Measurements from ENCODE around the gene MMP11. TPM values are rescaled to one million over a fixed set of nuclear protein-coding genes. Genes with fewer than 3 reads are reported as not detected.

Gene MMP11
- polyA plus RNA-seq, 1 of the 3 experiments (the other 2 are of a cell fraction), result 64.4 TPM

- no peak overlapping the region for H3K4me2 ChIP-seq
- no peak overlapping the region for H3K4me3 ChIP-seq (ENCODE audit: low read depth in 2 of 2, low read length in 1 of 2)
- peaks cover 0 to 44% of the 10 kb centered on the region in 2 experiments; a peak in 2 of 4 replicates for H3K4me1 ChIP-seq (ENCODE audit: control insufficient read depth in 1 of 2, insufficient read depth in 2 of 2, low read depth in 1 of 2, low read length in 1 of 2)
- H3K9me3 ChIP-seq, result no peaks in the 10 kb centered on the region
- H4K20me1 ChIP-seq (ENCODE audit: insufficient read depth), result peaks cover 56% of the 10 kb centered on the region
- H3K9me2 ChIP-seq, result no peaks in the 10 kb centered on the region
- ChIA-PET POLR2A (interaction anchor here (0.8 kb wide), 1 partner anchor 60 kb away, joined by 3 read pairs; no protein-coding TSS in a partner anchor), CTCF (interaction anchor here (1.1 to 5.3 kb wide), 11 partner anchors 12 to 68 kb away, joined by 3 to 36 read pairs (median 4); partner anchors contain the start of genes CHCHD10 and SLC2A11)
- H3K27me3 ChIP-seq (ENCODE audit: insufficient read depth), result no peaks in the 10 kb centered on the region
- no peak for TF ChIP-seq CTCF (IDR thresholded peaks at IDR 0.05)
- no peak for TF ChIP-seq REST (IDR thresholded peaks at IDR 0.05; ENCODE audit: low read depth, low read length)
- TF ChIP-seq ELF1 (IDR thresholded peaks at IDR 0.05), result no peak
- TF ChIP-seq CHD2 (IDR thresholded peaks at IDR 0.05; ENCODE audit: low read length, partially characterized antibody), result no peak
- TF ChIP-seq MAX (IDR thresholded peaks at IDR 0.05; ENCODE audit: low read depth), result no peak
- TF ChIP-seq EP300 (IDR thresholded peaks at IDR 0.05; ENCODE audit: borderline replicate concordance in 1 of 2, low read depth in 1 of 2, low read length in 1 of 2), result no peak
- TF ChIP-seq SMC3 (IDR thresholded peaks at IDR 0.05; ENCODE audit: low read depth, low read length), result peak; percentile 42
- TF ChIP-seq FOXJ3 (CRISPR knock-in tag; IDR thresholded peaks at IDR 0.05), result no peak
- TF ChIP-seq RAD21 (IDR thresholded peaks at IDR 0.05; ENCODE audit: low read length), result peak; percentile 49
- TF ChIP-seq MXI1 (IDR thresholded peaks at IDR 0.05; ENCODE audit: low read depth, low read length), result peak; percentile 64; the same call in 1 of the 2 replicates
- TF ChIP-seq IRF3 (IDR thresholded peaks at IDR 0.05; ENCODE audit: low read depth, low read length), result no peak
- no peak for TF ChIP-seq JUND (IDR thresholded peaks at IDR 0.05)
- no peak for TF ChIP-seq POLR2AphosphoS5 (IDR thresholded peaks at IDR 0.05; ENCODE audit: low read depth, low read length)
- no peak for TF ChIP-seq RCOR1 (IDR thresholded peaks at IDR 0.05; ENCODE audit: low read length)
- H3K27ac ChIP-seq (ENCODE audit: low read depth in 2 of 2, low read length in 1 of 2), result no peak overlapping the region; a peak in 1 of 4 replicates
- DNase-seq, result peak; percentile 56
- 81% methylated on average over 3 of the region's 4 CpGs for WGBS (ENCODE audit: low lambda C conversion rate)
- H3K79me2 ChIP-seq (ENCODE audit: insufficient read depth), result peaks cover 72% of the 10 kb centered on the region
- H3K9ac ChIP-seq, result no peak overlapping the region
- no peak overlapping the region for H2AFZ ChIP-seq (ENCODE audit: low read depth)
- peaks cover 9 to 21% of the 10 kb centered on the region in 2 experiments for H3K36me3 ChIP-seq (replicated peaks in 1 of 2; ENCODE audit: control insufficient read depth in 1 of 2, insufficient read depth in 2 of 2, low read length in 1 of 2)
- H3F3A ChIP-seq (replicated peaks; ENCODE audit: insufficient read depth), result peaks cover 3% of the 10 kb centered on the region
These were observed 17.0 kb downstream of the MMP11 start for GRCh38 chr22:23789638-23790037.

Measured in SK-N-SH (cell line).